ENCODE data around the gene NDUFV2.

- no peak for TF ChIP-seq EZH2phosphoT487 (conservative IDR thresholded peaks at IDR 0.05; ENCODE audit: low read length)
- no peak for TF ChIP-seq CTCF (IDR thresholded peaks at IDR 0.05; ENCODE audit: insufficient read depth, low read length, poor library complexity, severe bottlenecking)
These were observed 34.0 kb downstream of the NDUFV2 start, which contains the start of gene ANKRD12 for GRCh38 chr18:9136315-9137155.

Measured in SU-DHL-6 (cell line).